Effector memory CD8-positive, alpha-beta T cell (primary cell): ENCODE data around the gene WBP1L.
A peak's percentile ranks its signal among the peaks of the same experiment; 100 is the strongest.

Source experiments
- ATAC-seq: fragments of 150-1000 bp; cut with Tn5 transposase; replicated peaks from 2 replicates; pipeline ENCODE4 v1.10.0; 2021; ENCODE audit warnings: mild to moderate bottlenecking, moderate library complexity
- DNase-seq, 3 experiments: peaks; one replicate each; pipeline ENCODE4 v3.0.0; 2021
- H3K27ac Mint-ChIP-seq, 2 donors: one replicate each; pipeline ENCODE4 v1.8.0; 2022; ENCODE audit warnings: mild to moderate bottlenecking in 2 of 2, mixed read lengths in 2 of 2, moderate library complexity in 2 of 2
- H3K27me3 Mint-ChIP-seq, 2 donors: one replicate each; pipeline ENCODE4 v1.8.0; 2022; ENCODE audit warnings: mixed read lengths in 2 of 2
- H3K36me3 Mint-ChIP-seq: one replicate; pipeline ENCODE4 v1.8.0; 2022; ENCODE audit warnings: mild to moderate bottlenecking, moderate library complexity, mixed read lengths; ENCODE audit not compliant: insufficient read depth
- H3K4me1 Mint-ChIP-seq, 2 donors: one replicate each; pipeline ENCODE4 v1.8.0; 2022; ENCODE audit warnings: low read depth in 2 of 2, mixed read lengths in 2 of 2
- H3K4me3 Mint-ChIP-seq, 2 donors: one replicate each; pipeline ENCODE4 v1.8.0; 2022; ENCODE audit warnings: mild to moderate bottlenecking in 2 of 2, mixed read lengths in 2 of 2, moderate library complexity in 2 of 2
- H3K9me3 Mint-ChIP-seq, 2 donors: one replicate each; pipeline ENCODE4 v1.8.0; 2022; ENCODE audit warnings: mixed read lengths in 2 of 2

WBP1L gene

GRCh38 chr10:102801496-102801895, 57.7 kb downstream of the WBP1L start:
- Mint-ChIP-seq H3K36me3 (peaks cover 49% of the 10 kb centered on the region), H3K9me3 (no peaks in the 10 kb centered on the region), H3K4me1 (peaks cover 12 to 26% of the 10 kb centered on the region in 2 donors), H3K27ac (peak overlapping the region; percentile 89 to 90), H3K27me3 (no peaks in the 10 kb centered on the region), H3K4me3 (no peak overlapping the region)
- no peak for DNase-seq
- no peak for ATAC-seq

- peaks cover 14 to 27% of the 10 kb centered on the region in 2 donors for H3K4me1 Mint-ChIP-seq
- H3K27ac Mint-ChIP-seq: peak overlapping the region; percentile 89 to 90
- no peak for DNase-seq
- ATAC-seq: no peak
- peaks cover 49% of the 10 kb centered on the region for H3K36me3 Mint-ChIP-seq
- no peak overlapping the region for H3K4me3 Mint-ChIP-seq
- H3K9me3 Mint-ChIP-seq: no peaks in the 10 kb centered on the region
- H3K27me3 Mint-ChIP-seq: no peaks in the 10 kb centered on the region
These were observed 58.2 kb downstream of the WBP1L start for GRCh38 chr10:102801978-102802377.

- no peak for ATAC-seq
- DNase-seq: no peak
- H3K36me3 Mint-ChIP-seq: peaks cover 46% of the 10 kb centered on the region
- no peaks in the 10 kb centered on the region for H3K27me3 Mint-ChIP-seq
- peaks cover 14 to 27% of the 10 kb centered on the region in 2 donors for H3K4me1 Mint-ChIP-seq
- no peak overlapping the region for H3K4me3 Mint-ChIP-seq
- H3K27ac Mint-ChIP-seq: peak overlapping the region; percentile 89 to 90
- no peaks in the 10 kb centered on the region for H3K9me3 Mint-ChIP-seq
These were observed 59.3 kb downstream of the WBP1L start for GRCh38 chr10:102802920-102803534.

DNA sequence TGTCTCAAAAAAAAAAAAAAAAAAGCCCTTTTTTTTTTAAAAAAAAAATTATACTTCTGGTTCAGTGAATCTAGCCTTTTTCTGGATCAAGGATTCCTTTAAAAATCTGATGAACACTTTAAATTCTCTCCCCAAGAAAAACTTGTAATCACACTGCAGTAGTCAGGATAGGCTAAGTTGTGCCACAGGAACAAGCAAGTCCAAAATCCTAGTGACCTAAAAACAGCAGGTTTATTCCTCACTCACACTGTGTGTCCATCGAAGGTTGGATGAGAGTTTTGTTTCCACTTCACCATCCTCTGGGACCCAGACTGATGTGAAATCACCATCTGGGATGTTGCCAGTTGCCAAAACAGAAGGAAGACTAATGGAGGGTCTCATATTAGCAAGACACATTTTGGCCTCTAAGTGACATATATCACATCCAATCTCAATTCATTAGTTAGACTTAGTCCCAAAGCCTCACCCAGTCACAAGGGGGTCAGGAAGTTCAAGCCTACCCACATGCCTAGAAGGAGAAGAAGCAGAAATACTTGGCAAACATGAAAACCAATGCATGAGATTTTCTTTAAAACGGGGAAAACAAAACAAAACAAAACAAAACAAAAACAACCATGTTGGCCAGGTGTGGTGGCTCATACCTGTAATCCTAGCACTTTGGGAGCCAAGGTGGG, 60.8 kb downstream of the WBP1L start:
- DNase-seq (no peak), ATAC-seq (no peak)
- Mint-ChIP-seq H3K27ac (peak overlapping the region in 1 of 2 donors; percentile 38), H3K36me3 (peaks cover 48% of the 10 kb centered on the region), H3K27me3 (no peaks in the 10 kb centered on the region), H3K9me3 (no peaks in the 10 kb centered on the region), H3K4me1 (peaks cover 15 to 32% of the 10 kb centered on the region in 2 donors), H3K4me3 (no peak overlapping the region)

DNA sequence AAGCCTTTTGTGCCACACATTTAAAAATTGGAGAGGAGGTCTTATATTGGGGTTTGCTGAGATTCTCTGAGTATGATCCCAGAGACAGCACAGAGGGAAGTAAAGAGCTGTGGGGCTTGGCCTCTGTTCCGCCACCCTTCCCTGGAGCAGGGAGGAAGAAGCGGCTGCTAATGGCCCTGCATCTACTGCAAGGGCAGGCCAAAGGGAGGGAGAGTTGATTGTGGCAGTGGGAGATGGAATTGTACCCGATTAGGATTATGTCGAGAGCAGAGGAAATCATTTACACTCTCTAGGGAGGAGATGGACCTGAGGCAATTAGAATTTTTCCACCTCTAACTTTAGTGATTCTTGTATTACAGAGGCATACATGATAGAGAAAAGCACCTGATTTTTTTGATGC, 64.6 kb downstream of the WBP1L start:
- no peak for ATAC-seq
- Mint-ChIP-seq H3K27me3 (no peaks in the 10 kb centered on the region), H3K27ac (peak overlapping the region; percentile 19 to 41), H3K4me1 (peaks cover 15 to 18% of the 10 kb centered on the region in 2 donors), H3K4me3 (no peak overlapping the region), H3K36me3 (peaks cover 47% of the 10 kb centered on the region), H3K9me3 (no peaks in the 10 kb centered on the region)
- no peak for DNase-seq

GRCh38 chr10:102811346-102811745, 67.6 kb downstream of the WBP1L start:
- peaks cover 57% of the 10 kb centered on the region for H3K36me3 Mint-ChIP-seq
- H3K27ac Mint-ChIP-seq: no peak overlapping the region
- H3K27me3 Mint-ChIP-seq: no peaks in the 10 kb centered on the region
- ATAC-seq (no peak), DNase-seq (no peak)
- no peak overlapping the region for H3K4me3 Mint-ChIP-seq
- peaks cover 14 to 16% of the 10 kb centered on the region in 2 donors for H3K4me1 Mint-ChIP-seq
- H3K9me3 Mint-ChIP-seq: no peaks in the 10 kb centered on the region

- Mint-ChIP-seq H3K9me3 (no peaks in the 10 kb centered on the region), H3K27me3 (no peaks in the 10 kb centered on the region), H3K36me3 (peaks cover 61% of the 10 kb centered on the region), H3K27ac (peak overlapping the region; percentile 54 to 91), H3K4me1 (peaks cover 10 to 13% of the 10 kb centered on the region in 2 donors), H3K4me3 (no peak overlapping the region)
- DNase-seq (no peak), ATAC-seq (no peak)
These were observed 68.6 kb downstream of the WBP1L start for GRCh38 chr10:102812231-102812876.

DNA sequence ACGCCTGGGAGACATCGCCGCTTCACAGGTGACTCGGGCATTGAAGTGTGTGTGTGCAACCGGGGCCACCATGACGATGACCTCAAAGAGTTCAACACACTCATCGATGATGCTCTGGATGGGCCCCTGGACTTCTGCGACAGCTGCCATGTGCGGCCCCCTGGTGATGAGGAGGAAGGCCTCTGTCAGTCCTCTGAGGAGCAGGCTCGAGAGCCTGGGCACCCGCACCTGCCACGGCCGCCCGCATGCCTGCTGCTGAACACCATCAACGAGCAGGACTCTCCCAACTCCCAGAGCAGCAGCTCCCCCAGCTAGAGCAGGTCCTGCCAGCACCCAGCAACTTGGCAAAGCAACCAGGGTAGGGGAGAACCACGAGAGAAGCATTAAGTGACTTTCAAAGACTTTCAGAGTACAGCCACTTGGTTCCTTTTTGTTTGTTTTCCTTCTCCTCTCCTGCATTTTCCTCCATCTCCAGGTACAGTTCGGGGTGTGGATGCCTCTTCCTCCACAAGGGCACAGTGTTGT, 69.3 kb downstream of the WBP1L start:
- ATAC-seq (no peak), DNase-seq (no peak)
- Mint-ChIP-seq H3K4me1 (peaks cover 10 to 13% of the 10 kb centered on the region in 2 donors), H3K27ac (peak overlapping the region; percentile 33 to 91), H3K9me3 (no peaks in the 10 kb centered on the region), H3K27me3 (no peaks in the 10 kb centered on the region), H3K4me3 (no peak overlapping the region), H3K36me3 (peaks cover 59% of the 10 kb centered on the region)

DNA sequence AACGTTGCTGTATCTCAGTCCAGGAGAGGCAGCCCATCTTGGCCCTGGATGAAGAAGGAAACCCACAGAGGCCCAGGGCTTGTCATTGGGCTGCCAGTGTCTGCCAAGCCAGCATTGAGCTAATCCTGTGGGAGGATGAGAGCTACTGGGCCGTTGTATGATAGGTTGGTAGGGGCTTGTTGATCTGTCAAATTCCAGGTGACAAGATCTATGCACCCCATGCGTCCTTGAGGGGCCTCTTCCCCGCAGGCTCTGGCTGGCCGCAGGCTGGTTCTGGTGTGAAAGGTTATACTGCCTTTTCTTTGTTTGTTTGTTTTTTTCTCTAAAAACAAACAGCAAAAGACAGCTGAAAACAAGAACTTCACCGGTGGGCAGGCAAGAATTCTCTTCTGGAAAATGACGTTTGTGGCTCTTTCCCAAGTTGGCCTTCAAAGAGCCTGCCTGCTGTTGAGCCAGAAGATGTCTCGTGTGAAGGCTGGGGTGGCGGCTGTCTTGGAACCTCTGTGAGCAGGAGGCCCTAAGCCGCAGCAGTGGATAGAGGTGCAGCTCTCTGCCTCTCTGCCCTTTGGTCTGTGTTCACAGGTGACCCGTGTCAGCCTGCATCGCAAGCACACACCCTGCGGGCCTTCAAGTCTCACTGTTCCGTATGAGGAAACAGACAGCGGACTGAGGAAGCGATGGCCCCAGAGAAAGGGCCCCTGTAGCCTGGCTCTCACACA, 70.1 kb downstream of the WBP1L start:
- peaks cover 5 to 11% of the 10 kb centered on the region in 2 donors for H3K4me1 Mint-ChIP-seq
- no peak overlapping the region for H3K4me3 Mint-ChIP-seq
- ATAC-seq (no peak), DNase-seq (no peak)
- H3K9me3 Mint-ChIP-seq: no peaks in the 10 kb centered on the region
- H3K27ac Mint-ChIP-seq: peak overlapping the region; percentile 33 to 91
- H3K36me3 Mint-ChIP-seq: peaks cover 52% of the 10 kb centered on the region
- no peaks in the 10 kb centered on the region for H3K27me3 Mint-ChIP-seq

GRCh38 chr10:102814453-102814871, 70.7 kb downstream of the WBP1L start:
- H3K27ac Mint-ChIP-seq: peak overlapping the region in 1 of 2 donors; percentile 19

GRCh38 chr10:102814873-102815661, 71.3 kb downstream of the WBP1L start:
- no peak for DNase-seq
- H3K36me3 Mint-ChIP-seq: peaks cover 46% of the 10 kb centered on the region
- H3K4me1 Mint-ChIP-seq: peaks cover 0 to 8% of the 10 kb centered on the region in 2 donors
- ATAC-seq: no peak
- no peaks in the 10 kb centered on the region for H3K27me3 Mint-ChIP-seq
- H3K9me3 Mint-ChIP-seq: no peaks in the 10 kb centered on the region
- H3K4me3 Mint-ChIP-seq: no peak overlapping the region
- peak overlapping the region; percentile 19 to 53 for H3K27ac Mint-ChIP-seq

More at GRCh38 chr10:102814453-102814871, 70.7 kb downstream of the WBP1L start:
- no peak overlapping the region for H3K4me3 Mint-ChIP-seq
- H3K36me3 Mint-ChIP-seq: peaks cover 49% of the 10 kb centered on the region
- H3K9me3 Mint-ChIP-seq: no peaks in the 10 kb centered on the region
- peaks cover 5 to 11% of the 10 kb centered on the region in 2 donors for H3K4me1 Mint-ChIP-seq
- DNase-seq (no peak), ATAC-seq (no peak)
- H3K27me3 Mint-ChIP-seq: no peaks in the 10 kb centered on the region

DNA sequence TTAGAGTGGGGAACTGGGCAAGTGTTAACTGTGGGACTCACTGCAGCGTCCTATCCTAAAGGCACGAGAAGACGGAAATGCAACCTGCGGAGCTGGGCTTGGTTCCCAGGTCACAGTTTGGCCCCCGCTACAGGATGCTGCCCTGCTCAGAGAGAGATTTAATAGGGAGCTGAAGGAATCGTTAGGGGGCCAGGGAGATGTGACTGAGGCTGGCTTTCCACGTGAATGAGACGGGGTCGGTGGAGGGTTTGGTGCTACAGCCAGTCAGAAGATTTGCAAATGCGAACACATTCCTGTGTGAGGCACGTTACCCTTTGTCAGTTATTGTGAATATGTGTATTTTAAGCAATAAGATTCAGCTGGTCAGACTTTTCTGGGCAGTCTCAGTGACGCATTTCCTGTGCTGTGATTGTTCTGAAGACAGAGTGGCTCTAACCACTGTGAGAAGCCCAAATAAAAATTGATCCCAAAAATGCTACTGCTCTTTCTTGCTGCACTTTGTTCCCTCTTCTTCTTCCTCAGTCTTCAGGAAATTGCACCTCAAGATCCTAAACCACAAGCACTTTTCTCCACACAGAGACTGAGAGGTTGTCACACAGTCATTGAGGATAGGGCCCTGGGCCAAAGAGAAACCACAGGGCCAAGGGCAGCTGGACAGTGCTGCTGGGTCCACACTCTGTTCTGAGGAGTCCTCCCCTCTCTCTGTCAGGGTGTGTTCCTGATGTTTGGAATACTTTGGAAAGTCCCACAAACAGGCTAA, 72.2 kb downstream of the WBP1L start:
- Mint-ChIP-seq H3K4me1 (peaks cover 0 to 8% of the 10 kb centered on the region in 2 donors), H3K36me3 (peaks cover 38% of the 10 kb centered on the region), H3K4me3 (no peak overlapping the region), H3K9me3 (no peaks in the 10 kb centered on the region), H3K27me3 (no peaks in the 10 kb centered on the region), H3K27ac (peak overlapping the region in 1 of 2 donors; percentile 53)
- DNase-seq: no peak
- ATAC-seq: no peak
